Parathyroid adenoma (tissue), 2 donors: ENCODE results near the gene ST13.
"Not testable (repeated sequence)": the region's sequence is repeated elsewhere in the genome, so short reads cannot be mapped to it uniquely, and the experiment has no call there.

ENCODE experiments used
- H2AFZ ChIP-seq: fragments of 300-600 bp; sonication (generic); one replicate; pipeline ENCODE4 v1.7.0; 2017; ENCODE audit warnings: antibody characterized with exemption, mild to moderate bottlenecking
- H3K27ac ChIP-seq: fragments of 300-600 bp; sonication (generic); one replicate; pipeline ENCODE4 v1.7.0; 2017
- H3K27me3 ChIP-seq: fragments of 300-600 bp; sonication (generic); one replicate; pipeline ENCODE4 v1.7.0; 2017; ENCODE audit warnings: low read length; ENCODE audit not compliant: control insufficient read depth, insufficient read depth
- H3K36me3 ChIP-seq: fragments of 300-600 bp; sonication (generic); one replicate; pipeline ENCODE4 v1.7.0; 2017; ENCODE audit warnings: low read length; ENCODE audit not compliant: control insufficient read depth, insufficient read depth
- H3K4me1 ChIP-seq: fragments of 300-600 bp; sonication (generic); one replicate; pipeline ENCODE4 v1.7.0; 2017; ENCODE audit warnings: control low read depth
- H3K4me2 ChIP-seq: fragments of 300-600 bp; sonication (generic); one replicate; pipeline ENCODE4 v1.7.0; 2017; ENCODE audit warnings: low read length
- H3K4me3 ChIP-seq: fragments of 300-600 bp; sonication (generic); one replicate; pipeline ENCODE4 v1.7.0; 2017; ENCODE audit warnings: low read depth, low read length
- H3K79me2 ChIP-seq: fragments of 300-600 bp; sonication (generic); one replicate; pipeline ENCODE4 v1.7.0; 2017; ENCODE audit warnings: control low read depth
- H3K9ac ChIP-seq: fragments of 300-600 bp; sonication (generic); one replicate; pipeline ENCODE4 v1.7.0; 2017; ENCODE audit warnings: mild to moderate bottlenecking
- H3K9me3 ChIP-seq: fragments of 300-600 bp; sonication (generic); one replicate; pipeline ENCODE4 v1.7.0; 2017; ENCODE audit warnings: low read length; ENCODE audit not compliant: control insufficient read depth
- CTCF ChIP-seq: fragments of 300-600 bp; sonication (generic); IDR thresholded peaks from one replicate; pipeline ENCODE4 v1.7.0; 2017; ENCODE audit warnings: antibody characterized with exemption, mild to moderate bottlenecking
- donor health status: primary hyperparathyroidism.

ST13 gene

GRCh38 chr22:40853333-40853732 is 3.1 kb downstream of the ST13 start:
- H3K27me3 ChIP-seq, result no peaks in the 10 kb centered on the region
- no peak for TF ChIP-seq CTCF

GRCh38 chr22:40845816-40846215 is 10.6 kb downstream of the ST13 start:
- not testable (repeated sequence) for H3K4me2 ChIP-seq, H3K9me3 ChIP-seq, H3K9ac ChIP-seq, H3K27ac ChIP-seq, H2AFZ ChIP-seq, H3K4me3 ChIP-seq, H3K79me2 ChIP-seq, H3K36me3 ChIP-seq, H3K27me3 ChIP-seq, H3K4me1 ChIP-seq

More at GRCh38 chr22:40853333-40853732, 3.1 kb downstream of the ST13 start:
- Histone ChIP-seq H3K27ac (no peak overlapping the region), H3K9ac (no peak overlapping the region), H3K79me2 (peaks cover 27% of the 10 kb centered on the region), H3K36me3 (no peaks in the 10 kb centered on the region), H3K4me1 (peaks cover 2% of the 10 kb centered on the region), H2AFZ (no peak overlapping the region), H3K4me2 (peak overlapping the region; percentile 15), H3K4me3 (no peak overlapping the region), H3K9me3 (no peaks in the 10 kb centered on the region)

- Histone ChIP-seq H2AFZ (no peak overlapping the region), H3K36me3 (no peaks in the 10 kb centered on the region), H3K4me1 (no peaks in the 10 kb centered on the region), H3K9ac (no peak overlapping the region), H3K27ac (no peak overlapping the region), H3K4me3 (no peak overlapping the region), H3K27me3 (no peaks in the 10 kb centered on the region), H3K79me2 (peaks cover 3% of the 10 kb centered on the region), H3K4me2 (no peak overlapping the region), H3K9me3 (no peaks in the 10 kb centered on the region)
- TF ChIP-seq CTCF, result no peak
Observed at GRCh38 chr22:40844951-40845350, 11.5 kb downstream of the ST13 start.

GRCh38 chr22:40838486-40838885 is 18.0 kb downstream of the ST13 start:
- H3K4me3 ChIP-seq, result no peak overlapping the region
- no peaks in the 10 kb centered on the region for H3K36me3 ChIP-seq

GRCh38 chr22:40834619-40835018 is 21.8 kb downstream of the ST13 start:
- Histone ChIP-seq H3K27ac (no peak overlapping the region), H3K79me2 (no peaks in the 10 kb centered on the region), H3K4me1 (no peaks in the 10 kb centered on the region), H3K4me2 (no peak overlapping the region), H3K4me3 (no peak overlapping the region), H3K36me3 (no peaks in the 10 kb centered on the region), H3K9ac (no peak overlapping the region), H3K9me3 (no peaks in the 10 kb centered on the region), H3K27me3 (no peaks in the 10 kb centered on the region), H2AFZ (no peak overlapping the region)
- TF ChIP-seq CTCF, result no peak

More at GRCh38 chr22:40838486-40838885, 18.0 kb downstream of the ST13 start:
- no peak for TF ChIP-seq CTCF
- Histone ChIP-seq H3K79me2 (no peaks in the 10 kb centered on the region), H3K4me1 (no peaks in the 10 kb centered on the region), H3K9ac (no peak overlapping the region), H3K4me2 (no peak overlapping the region), H2AFZ (no peak overlapping the region), H3K27ac (no peak overlapping the region), H3K9me3 (no peaks in the 10 kb centered on the region), H3K27me3 (no peaks in the 10 kb centered on the region)
